ENCODE data around the gene RBMX. TPM values are rescaled to one million over a fixed set of nuclear protein-coding genes. Genes with fewer than 3 reads are reported as not detected.
A peak's percentile ranks its signal among the peaks of the same experiment; 100 is the strongest.
"Not testable (repeated sequence)": the region's sequence is repeated elsewhere in the genome, so short reads cannot be mapped to it uniquely, and the experiment has no call there.

The RBMX gene
- total RNA-seq, result 259 and 260 TPM in 2 replicates

- H3K4me1 Mint-ChIP-seq, result peaks cover 9% of the 10 kb centered on the region
- peak; percentile 70 for DNase-seq
- peak within 1 kb of the TSS; percentile 93 for H3K4me3 Mint-ChIP-seq
- TF ChIP-seq CTCF (IDR thresholded peaks at IDR 0.05), result no peak
- intact Hi-C loops (cut with micrococcal nuclease), result loop anchor here (1.0 to 5.0 kb wide), 7 partner anchors 29 to 383 kb away; partner anchors contain the start of genes ARHGEF6 and HTATSF1
- ChIA-PET POLR2A (interaction anchor here (0.6 to 3.8 kb wide), 25 partner anchors 9 to 1360 kb away, joined by 3 to 46 read pairs (median 6); partner anchors contain the start of genes ARHGEF6, HTATSF1 and INTS6L), CTCF (interaction anchor here (1.1 kb wide), 1 partner anchor 145 kb away, joined by 4 read pairs; no protein-coding TSS in a partner anchor)
- no peaks in the 10 kb centered on the region for H3K27me3 Mint-ChIP-seq
- H3K27ac Mint-ChIP-seq, result peak within 1 kb of the TSS; percentile 98
- H3K9me3 Mint-ChIP-seq, result no peaks in the 10 kb centered on the region
- peaks cover 27% of the 10 kb centered on the region for H3K36me3 Mint-ChIP-seq (ENCODE audit: low read depth)
- ATAC-seq (ENCODE audit: low read depth), result peak; percentile 87
These were observed at the start of gene RBMX for GRCh38 chrX:136880452-136881013. Gene RBMX (minus strand): TSS chrX:136880725. CDS start chrX:136879427, 1,298 bp downstream.

- DNase-seq; CTCF ChIA-PET; H3K27me3 Mint-ChIP-seq; H3K4me1 Mint-ChIP-seq; ATAC-seq (ENCODE audit: low read depth); H3K27ac Mint-ChIP-seq; H3K9me3 Mint-ChIP-seq; H3K36me3 Mint-ChIP-seq (ENCODE audit: low read depth); POLR2A ChIA-PET; H3K4me3 Mint-ChIP-seq: not testable (repeated sequence)
- intact Hi-C loops (cut with micrococcal nuclease), result loop anchor here (10.0 kb wide), 1 partner anchor 897 kb away; no protein-coding TSS in a partner anchor
These were observed 40.9 kb upstream of the RBMX start for GRCh38 chrX:136921438-136921837.

- no peak for TF ChIP-seq CTCF (IDR thresholded peaks at IDR 0.05)
- no peak for DNase-seq
- POLR2A ChIA-PET, result no interaction called here
- intact Hi-C loops (cut with micrococcal nuclease), result loop anchor here (10.0 kb wide), 1 partner anchor 895 kb away; no protein-coding TSS in a partner anchor
- Mint-ChIP-seq H3K9me3 (no peaks in the 10 kb centered on the region), H3K4me3 (no peak overlapping the region), H3K27me3 (no peaks in the 10 kb centered on the region), H3K36me3 (ENCODE audit: low read depth) (peaks cover 9% of the 10 kb centered on the region), H3K27ac (no peak overlapping the region), H3K4me1 (peaks cover 1% of the 10 kb centered on the region)
- CTCF ChIA-PET, result interaction anchor here (0.6 kb wide), 1 partner anchor 136 kb away, joined by 3 read pairs; no protein-coding TSS in a partner anchor
- no peak for ATAC-seq (ENCODE audit: low read depth)
These were observed 39.5 kb upstream of the RBMX start for GRCh38 chrX:136920001-136920400.

- H3K36me3 Mint-ChIP-seq (ENCODE audit: low read depth), result peaks cover 4% of the 10 kb centered on the region
- no peaks in the 10 kb centered on the region for H3K27me3 Mint-ChIP-seq
- intact Hi-C loops (cut with micrococcal nuclease), result no loop called here
- DNase-seq, result no peak
- no peak overlapping the region for H3K27ac Mint-ChIP-seq
- H3K9me3 Mint-ChIP-seq, result no peaks in the 10 kb centered on the region
- TF ChIP-seq CTCF (IDR thresholded peaks at IDR 0.05), result no peak
- H3K4me3 Mint-ChIP-seq, result no peak overlapping the region
- CTCF ChIA-PET, result no interaction called here
- H3K4me1 Mint-ChIP-seq, result no peaks in the 10 kb centered on the region
- ATAC-seq (ENCODE audit: low read depth), result no peak
- POLR2A ChIA-PET, result no interaction called here
These were observed 36.3 kb upstream of the RBMX start for GRCh38 chrX:136916827-136917226.

GRCh38 chrX:136911661-136912060 is 31.1 kb upstream of the RBMX start:
- H3K9me3 Mint-ChIP-seq; H3K27me3 Mint-ChIP-seq; H3K4me3 Mint-ChIP-seq; H3K36me3 Mint-ChIP-seq (ENCODE audit: low read depth); POLR2A ChIA-PET; ATAC-seq (ENCODE audit: low read depth); CTCF ChIA-PET; H3K4me1 Mint-ChIP-seq; intact Hi-C loops (cut with micrococcal nuclease); H3K27ac Mint-ChIP-seq; DNase-seq: not testable (repeated sequence)

- Mint-ChIP-seq H3K4me1 (peaks cover 6% of the 10 kb centered on the region), H3K9me3 (no peaks in the 10 kb centered on the region), H3K4me3 (no peak overlapping the region), H3K36me3 (ENCODE audit: low read depth) (peaks cover 4% of the 10 kb centered on the region), H3K27ac (no peak overlapping the region), H3K27me3 (no peaks in the 10 kb centered on the region)
- POLR2A ChIA-PET, result interaction anchor here (0.5 kb wide), 1 partner anchor 34 kb away, joined by 5 read pairs; no protein-coding TSS in a partner anchor
- DNase-seq (no peak), ATAC-seq (ENCODE audit: low read depth) (no peak)
- CTCF ChIA-PET, result no interaction called here
- no peak for TF ChIP-seq CTCF (IDR thresholded peaks at IDR 0.05)
- intact Hi-C loops (cut with micrococcal nuclease), result no loop called here
These were observed 30.7 kb upstream of the RBMX start for GRCh38 chrX:136911253-136911652.
